ENCODE measurements around the gene HTRA3.
"Not testable (repeated sequence)": the region's sequence is repeated elsewhere in the genome, so short reads cannot be mapped to it uniquely, and the experiment has no call there.

Gene HTRA3

GRCh38 chr4:8346838-8347605 is 77.5 kb downstream of the HTRA3 start:
- no peak for DNase-seq

GRCh38 chr4:8347660-8348059 is 78.1 kb downstream of the HTRA3 start:
- no peak for DNase-seq

- no peak for DNase-seq
Observed at GRCh38 chr4:8348071-8348470, 78.5 kb downstream of the HTRA3 start.

GRCh38 chr4:8349236-8349635 is 79.7 kb downstream of the HTRA3 start:
- not testable (repeated sequence) for DNase-seq

- no peak for DNase-seq
Observed at GRCh38 chr4:8349664-8350236, 80.2 kb downstream of the HTRA3 start.

- DNase-seq, result no peak
Observed at GRCh38 chr4:8350352-8350751, 80.8 kb downstream of the HTRA3 start.

- DNase-seq, result no peak
Observed at GRCh38 chr4:8350841-8351461, 81.4 kb downstream of the HTRA3 start.

GRCh38 chr4:8351931-8352367 is 82.4 kb downstream of the HTRA3 start:
- no peak for DNase-seq

- DNase-seq, result no peak
Observed at GRCh38 chr4:8352368-8353157, 83.0 kb downstream of the HTRA3 start.

GRCh38 chr4:8353158-8353669 is 83.7 kb downstream of the HTRA3 start:
- no peak for DNase-seq

GRCh38 chr4:8353912-8354453 is 84.4 kb downstream of the HTRA3 start:
- DNase-seq, result no peak

- DNase-seq, result no peak
Observed at GRCh38 chr4:8355306-8355705, 85.8 kb downstream of the HTRA3 start.

- DNase-seq, result no peak
Observed at GRCh38 chr4:8355864-8356565, 86.5 kb downstream of the HTRA3 start.
